ENCODE data around the gene C2CD2L.
"Not testable (repeated sequence)": the region's sequence is repeated elsewhere in the genome, so short reads cannot be mapped to it uniquely, and the experiment has no call there.

C2CD2L gene

DNA sequence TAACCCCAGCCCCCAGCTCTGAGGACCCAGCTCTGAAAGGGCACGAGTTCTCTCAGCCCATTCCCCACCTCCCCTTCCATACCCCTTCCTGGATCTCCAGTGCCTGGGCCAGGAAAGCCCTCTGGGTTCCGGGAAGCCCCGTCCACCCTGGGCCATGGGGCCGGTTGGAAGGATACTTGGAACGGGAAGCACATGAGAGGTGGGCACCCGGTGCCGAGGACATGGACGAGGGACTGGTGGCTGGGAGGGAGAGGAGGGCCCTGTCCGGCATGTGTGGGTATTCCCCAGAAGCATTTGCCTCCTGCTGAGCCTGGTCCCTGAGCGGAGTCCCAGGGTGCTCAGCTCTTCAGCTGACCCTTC, 9.1 kb downstream of the C2CD2L start:
- DNase-seq, result no peak

DNA sequence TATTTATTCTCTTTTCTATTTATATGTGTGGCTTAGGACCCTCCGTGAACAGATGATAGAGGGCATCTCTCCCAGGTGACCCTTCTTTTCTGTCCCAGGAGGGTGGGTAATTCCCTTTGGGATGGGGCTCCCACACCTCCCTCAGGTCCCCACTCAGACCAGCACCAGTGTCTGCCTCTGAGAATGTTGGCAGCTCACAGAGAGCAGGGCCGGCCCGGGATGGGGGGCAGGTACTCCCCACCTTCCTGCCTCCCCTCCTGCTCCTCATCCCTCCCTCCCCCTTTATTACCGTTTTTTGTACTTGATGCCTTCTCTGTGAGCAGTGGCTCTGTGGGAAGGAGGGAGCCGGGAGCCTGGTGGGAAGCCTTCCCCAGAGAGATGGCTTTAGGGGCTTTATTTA, 9.5 kb downstream of the C2CD2L start:
- DNase-seq, result no peak

DNA sequence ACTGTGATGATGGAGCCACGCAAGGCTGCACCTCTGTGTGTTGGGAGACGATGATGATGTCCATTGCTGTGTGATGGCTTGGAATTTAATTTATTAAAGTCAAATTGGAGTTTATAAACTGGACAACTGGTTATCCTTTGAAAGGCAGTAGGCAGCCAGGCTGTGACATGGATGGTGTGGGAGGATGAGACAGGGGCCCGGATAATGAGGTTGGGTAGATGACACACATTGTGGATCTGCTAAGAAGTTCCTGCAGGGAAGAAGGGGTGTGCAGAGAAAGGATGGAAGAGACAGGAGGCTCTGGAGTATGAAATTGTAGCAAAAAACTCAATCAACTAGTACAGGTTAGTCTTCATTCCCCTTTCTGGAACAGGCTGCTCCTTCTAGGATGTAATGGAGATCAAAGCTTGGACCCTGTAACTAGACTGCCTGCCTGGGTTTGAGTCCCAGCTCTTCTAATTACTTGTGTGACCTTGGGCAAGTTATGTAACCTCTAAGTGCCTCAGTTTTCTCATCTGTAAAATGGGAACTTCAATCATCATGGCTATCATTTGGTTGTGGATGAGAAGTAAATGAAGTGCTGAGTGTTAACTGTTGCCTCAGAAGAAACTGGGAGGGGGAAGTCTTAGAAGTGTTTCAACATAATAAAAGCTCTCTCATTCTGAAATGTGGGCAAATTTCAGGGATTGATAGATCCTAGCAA, 10.0 kb downstream of the C2CD2L start:
- DNase-seq, result no peak

DNA sequence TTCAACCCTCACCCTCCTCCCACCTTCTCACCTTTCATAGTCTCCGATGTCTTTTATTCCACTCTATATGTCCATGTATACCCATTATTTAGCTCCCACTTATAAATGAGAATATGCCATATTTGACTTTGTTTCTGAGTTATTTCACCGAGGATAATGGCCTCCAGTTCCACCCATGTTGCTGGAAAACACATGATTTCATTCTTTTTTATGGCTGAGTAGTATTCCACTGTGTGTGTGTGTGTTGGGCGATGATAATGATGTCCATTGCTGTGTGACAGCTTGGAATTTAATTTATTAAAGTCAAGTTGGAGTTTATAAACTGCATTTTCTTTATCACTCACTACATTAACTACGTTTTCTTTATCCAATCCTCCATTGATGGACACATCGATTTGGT, 11.1 kb downstream of the C2CD2L start:
- no peak for DNase-seq

DNA sequence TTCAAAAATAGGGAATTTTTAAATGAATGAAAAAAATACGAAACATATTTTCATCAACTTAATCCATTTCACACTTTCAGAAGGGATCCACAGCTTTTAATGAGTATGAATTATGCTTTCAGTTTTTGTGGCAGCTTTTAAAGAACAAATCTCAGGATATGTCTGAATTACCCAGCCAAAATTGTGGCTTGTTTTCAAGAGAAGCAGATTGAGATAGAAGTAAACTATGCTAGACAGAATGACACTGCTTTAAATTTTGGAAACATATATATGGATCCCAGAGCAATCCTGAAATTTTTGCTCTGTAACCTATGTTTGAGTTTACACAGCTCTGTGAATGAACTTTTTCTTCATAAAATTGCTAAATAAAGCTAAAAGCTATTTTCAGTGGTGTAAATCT, 11.8 kb downstream of the C2CD2L start:
- DNase-seq, result no peak

DNA sequence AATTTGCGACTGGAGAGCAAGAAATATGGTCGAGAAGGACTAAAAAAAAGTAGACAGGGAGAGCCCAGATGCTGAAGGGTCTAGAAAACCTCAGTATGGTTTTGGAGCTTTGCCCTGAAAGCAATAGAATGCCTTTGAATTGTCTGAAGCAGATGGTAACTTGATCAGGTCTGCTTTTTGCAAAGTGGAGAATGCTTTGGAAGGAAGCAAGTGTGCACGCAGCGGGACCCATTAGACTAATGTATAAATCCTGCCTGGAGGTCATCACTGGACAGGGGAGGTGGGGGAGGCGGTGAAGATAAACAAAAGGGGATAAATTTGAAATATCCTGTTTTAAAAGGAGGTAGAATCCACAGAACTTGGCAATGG, 13.5 kb downstream of the C2CD2L start:
- DNase-seq, result no peak

DNA sequence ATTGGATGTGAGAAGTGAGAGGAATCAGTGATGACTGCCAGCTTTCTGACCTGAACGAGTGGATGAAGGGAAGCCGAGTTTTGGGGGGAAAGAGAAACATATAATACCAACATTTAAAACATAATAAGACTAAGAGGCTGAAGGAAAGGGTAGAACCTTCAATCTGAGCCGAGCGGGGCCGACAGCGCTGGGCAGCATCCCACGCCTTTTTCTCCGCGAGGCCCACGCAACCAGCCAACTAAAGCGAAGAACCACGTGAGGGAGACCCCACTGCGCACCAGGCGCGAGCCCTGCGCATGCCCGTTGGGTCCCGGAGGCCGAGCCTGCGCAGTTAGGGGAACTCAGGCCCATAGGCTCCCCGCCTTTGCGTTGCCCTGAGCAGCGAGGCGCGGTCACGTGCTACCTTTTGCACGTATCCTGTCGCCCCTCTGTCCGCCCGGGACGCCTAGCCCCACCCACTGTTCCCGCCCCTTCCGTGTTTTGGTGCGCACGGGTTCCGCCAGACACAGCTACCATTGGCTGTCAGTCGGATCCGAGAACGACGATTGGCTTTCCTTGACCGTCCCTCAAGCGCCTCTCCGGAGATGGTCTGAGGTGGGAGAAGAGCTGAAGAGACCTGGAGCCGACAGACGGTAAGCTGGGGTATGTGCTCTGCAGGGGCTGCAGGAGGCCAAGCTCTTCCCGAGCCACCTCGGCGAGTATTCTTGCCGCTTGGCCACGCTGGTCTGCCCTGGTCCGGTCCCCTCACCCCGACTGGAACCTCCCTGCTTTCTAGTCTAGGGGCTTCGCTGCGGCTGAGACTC, 14.1 kb downstream of the C2CD2L start, which contains the start of gene HINFP:
HINFP (plus strand) TSS at position 573 of the 803 bp plus-strand sequence. CDS start 5,365 bp downstream, outside the sequence.
- peak; percentile 100 for DNase-seq

DNA sequence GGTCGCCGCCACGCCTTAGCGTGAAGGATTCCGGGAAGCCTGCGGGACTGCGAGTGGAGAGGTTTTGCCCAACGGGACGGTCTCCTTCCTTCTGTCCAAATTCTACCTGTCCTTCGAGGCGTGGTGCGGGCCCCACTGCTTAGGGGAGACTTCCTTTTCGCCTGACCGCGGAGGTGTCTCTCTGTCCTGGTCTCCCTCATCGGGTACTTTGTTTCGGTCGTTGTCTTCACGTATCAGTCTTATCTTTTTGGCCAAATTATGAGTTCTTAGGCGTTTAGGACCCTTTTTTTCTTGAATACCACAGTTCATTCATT, 14.6 kb downstream of the C2CD2L start:
- DNase-seq, result no peak

DNA sequence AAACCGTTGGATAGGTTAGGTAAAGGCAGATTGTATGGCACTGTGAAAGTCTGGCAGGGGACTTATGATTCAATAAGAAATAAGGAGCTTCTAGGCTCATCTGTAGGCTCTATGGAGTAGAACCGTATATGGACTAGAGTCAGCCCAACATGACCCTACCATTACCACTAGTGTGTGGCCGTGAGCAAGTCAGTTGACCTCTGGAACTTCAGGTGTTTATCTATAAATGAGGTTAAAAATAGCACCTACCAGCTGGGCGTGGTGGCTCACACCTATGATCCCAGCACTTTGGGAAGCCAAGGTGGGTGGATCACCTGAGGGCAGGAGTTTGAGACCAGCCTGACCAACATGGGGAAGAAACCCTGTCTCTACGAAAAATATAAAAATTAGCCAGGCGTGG, 18.7 kb downstream of the C2CD2L start:
- DNase-seq, result no peak

DNA sequence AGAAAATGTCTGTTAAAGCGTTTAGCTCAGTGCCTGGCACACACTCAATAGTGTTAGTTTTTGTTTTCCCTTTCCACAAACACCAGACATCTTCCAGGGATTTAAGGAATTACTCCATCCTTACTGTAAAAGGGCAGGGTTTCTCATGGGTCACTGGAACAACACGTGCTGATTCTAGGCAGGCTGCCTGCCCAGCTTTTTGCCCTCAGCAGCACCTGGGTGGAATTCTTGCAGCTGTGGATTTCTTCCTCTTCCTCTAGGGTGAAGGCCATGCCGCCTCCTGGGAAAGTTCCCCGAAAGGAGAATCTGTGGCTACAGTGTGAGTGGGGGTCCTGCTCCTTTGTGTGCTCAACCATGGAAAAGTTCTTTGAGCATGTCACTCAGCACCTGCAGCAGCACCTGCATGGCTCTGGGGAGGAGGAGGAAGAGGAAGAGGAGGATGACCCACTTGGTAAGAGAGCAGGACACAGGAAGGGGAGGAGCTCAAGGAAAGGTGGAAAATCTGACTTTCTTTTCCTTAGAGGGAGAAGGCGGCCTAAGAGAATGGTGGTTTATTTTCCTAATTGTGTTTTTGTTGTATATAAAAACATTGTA, 19.6 kb downstream of the C2CD2L start:
- no peak for DNase-seq

DNA sequence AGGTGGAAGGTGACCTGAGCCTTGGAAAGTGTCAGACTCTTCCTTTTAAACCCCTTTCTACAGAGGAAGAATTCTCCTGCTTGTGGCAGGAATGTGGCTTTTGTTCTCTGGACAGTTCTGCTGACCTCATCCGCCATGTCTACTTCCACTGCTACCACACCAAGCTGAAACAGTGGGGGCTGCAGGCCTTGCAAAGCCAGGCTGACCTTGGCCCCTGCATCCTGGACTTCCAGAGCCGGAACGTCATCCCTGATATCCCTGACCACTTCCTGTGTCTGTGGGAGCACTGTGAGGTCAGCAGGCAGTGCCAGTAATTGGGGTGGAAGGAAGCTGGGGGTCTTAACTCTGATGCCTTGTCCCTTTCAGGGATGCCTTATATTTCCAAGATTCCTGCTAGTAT, 23.5 kb downstream of the C2CD2L start:
- no peak for DNase-seq

DNA sequence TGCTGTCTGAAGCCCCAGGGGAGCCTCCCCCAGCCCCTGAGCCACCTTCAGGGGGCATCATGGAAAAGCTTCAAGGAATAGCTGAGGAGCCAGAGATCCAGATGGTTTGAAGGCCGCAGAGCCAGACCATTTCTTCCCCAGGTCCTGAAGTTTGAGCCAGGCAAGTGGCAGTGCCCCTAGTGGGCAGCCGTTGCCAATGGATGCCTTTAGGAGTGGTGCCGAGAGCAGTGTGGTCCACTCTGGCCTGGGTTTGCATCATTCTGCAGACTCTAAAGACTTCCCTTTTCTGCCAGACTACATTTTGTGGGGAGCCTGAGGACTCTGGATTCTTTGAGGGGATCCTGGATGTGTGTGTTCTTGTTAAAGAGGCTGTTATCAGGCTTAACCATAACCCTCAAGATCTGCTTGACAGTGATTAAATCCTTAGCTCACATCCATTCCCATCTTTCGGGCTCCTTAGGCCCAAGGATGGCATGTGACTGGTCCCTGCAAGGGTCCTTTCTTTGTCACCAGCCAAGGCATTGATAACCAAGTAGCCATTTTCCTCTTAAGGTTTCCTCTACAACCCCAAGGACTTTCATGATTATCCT, 27.3 kb downstream of the C2CD2L start:
- DNase-seq, result peak; percentile 17

DNA sequence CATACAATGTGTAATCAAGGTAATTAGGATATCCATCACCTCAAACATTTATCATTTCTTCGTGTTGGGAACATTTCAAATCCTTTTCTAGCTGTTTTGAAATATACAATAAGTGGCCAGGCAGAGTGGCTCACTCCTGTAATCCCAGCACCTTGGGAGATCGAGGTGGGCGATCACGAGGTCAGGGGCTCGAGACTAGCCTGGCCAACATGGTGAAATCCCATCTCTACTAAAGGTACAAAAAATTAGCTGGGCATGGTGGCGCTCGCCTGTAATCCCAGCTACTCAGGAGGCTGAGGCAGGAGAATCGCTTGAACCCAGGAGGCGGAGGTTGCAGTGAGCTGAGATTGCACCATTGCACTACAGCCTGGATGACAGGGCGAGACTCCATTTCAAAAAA, 32.1 kb downstream of the C2CD2L start:
- DNase-seq, result not testable (repeated sequence)

DNA sequence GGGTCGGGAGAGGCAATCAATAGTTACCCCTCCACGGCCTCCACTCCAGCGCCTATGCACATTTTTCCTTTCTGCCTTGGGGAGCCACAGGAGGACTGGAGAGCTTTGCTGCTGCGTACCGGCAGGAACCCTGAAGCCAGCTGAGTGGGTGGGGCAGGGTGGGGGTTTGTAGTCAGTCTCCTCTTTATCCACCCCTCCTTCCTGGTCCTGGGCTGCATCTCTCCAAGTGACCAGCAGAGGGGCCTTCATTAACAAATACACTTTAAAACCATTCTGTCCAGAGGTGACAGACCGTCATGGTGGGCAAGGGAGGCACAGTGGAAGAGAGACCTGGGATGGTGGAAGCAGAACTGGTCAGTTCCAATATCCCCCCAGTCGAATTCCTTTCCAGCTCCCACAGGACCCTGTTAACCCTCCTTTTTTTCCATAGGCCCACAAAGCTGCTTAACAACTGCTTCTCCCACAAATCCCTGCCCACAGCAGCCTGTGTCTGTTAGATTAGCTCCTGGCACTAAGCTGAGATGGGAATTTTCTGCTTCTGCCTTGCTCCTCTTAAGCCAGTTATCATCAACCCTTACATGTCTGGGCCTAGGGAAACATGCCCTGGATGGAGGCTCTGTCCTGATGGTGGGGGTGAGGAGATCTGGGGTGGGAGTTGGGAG, 37.8 kb downstream of the C2CD2L start:
- peak; percentile 20 for DNase-seq

DNA sequence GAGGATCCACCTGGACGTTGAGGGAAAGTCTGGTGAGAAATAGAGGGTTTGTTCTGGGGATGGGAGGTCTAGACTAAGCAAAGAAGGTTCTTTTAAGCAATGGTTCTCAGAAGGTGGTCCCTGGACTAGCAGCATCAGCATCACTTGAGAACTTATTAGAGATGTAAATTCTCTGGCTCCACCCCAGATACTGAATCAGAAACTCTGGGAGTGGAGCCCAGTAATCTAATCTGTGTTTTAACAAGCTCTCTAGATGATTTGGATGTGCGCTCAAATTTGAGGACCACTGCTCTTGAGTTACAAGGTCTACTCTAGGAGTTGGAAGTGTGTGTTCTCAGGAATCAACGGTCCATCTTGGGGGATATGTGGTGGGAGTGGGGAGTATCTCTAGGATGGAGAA, 38.4 kb downstream of the C2CD2L start:
- DNase-seq, result no peak

DNA sequence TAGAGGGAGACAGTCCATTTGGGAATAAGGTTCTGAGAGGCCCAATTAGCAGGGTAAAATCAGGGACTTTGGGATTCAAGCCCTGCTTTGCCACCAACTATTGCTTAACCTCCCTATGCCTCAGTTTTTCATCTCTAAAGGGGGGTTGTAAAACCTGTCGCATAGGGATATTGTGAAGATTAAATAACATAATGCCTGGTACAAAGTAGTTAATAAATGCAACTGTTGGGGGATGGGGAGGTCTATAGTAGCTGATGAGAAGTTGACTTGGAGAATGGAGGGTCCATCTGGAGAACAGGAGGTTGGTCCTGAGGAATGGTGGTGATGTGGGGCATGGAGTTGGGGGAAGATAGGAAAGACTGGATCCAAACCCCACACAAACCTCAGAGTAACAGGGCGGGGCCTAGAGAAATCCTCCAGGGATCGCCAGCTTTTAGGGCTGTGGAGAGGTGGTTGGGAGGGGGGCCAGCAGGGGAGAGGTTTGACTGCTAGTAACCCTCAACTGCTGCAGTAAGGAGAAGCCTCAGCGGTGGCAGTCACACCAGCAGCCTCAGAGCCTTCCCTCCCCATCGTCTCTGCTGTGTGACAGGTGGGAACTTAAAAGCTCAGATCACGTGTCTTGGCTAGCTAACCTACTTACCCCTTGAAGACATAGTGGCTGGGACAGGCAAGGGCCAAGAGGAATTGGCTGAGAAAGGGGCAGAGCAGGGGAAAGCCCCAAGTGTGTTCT, 40.6 kb downstream of the C2CD2L start:
- DNase-seq, result no peak

DNA sequence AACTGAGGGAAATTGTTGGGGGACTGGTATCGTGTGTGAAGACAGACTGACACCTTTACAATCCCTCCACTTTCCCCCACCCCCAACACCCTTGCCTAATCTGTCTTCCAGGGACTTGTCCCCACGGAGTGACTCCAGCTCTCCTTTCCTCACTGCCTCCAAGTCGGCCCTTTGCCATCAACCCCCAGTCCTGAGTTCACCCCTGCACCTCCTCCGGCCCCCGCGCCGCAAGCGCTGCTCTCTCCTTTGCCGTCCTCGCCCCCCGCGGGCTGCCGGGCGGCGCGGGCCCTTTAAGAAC, 41.5 kb downstream of the C2CD2L start:
- no peak for DNase-seq

DNA sequence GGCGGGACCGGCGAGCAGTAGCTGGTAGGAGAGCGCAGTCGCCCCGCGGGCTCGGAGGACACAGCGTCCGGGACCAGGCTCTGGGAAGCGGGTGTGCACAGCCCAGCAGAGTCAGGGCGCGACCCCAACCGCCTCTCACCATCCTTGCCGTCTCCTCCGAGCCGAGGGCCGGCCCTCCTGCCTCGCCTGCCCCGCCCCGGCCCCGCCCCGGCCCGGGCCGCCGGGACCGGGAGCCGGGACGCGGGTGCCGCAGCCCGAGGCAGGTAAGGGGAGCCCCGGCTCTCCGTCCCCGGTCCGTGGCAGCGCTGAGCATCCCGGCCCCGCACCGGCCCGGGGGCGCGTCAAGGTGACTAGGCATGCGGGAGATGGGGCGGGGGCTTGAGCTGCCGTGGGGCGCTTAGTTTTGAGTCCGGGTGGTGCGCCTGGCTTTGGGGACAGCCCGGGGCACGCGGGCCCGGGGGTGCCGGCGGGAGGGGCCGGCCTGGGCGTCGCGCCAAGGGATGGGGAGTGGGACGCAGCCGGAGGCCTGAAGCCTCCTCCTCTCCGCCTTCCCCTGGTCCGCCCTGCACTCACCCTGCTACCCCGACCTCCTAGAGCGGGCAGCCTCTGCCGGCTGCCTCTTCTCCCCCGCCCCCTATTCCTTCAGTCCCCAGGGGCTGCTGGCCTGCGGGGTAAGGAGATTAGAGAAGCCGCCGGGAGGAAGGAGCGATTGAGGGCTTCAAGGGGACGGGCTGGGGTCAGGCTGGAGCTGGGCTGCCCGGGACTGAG, 42.1 kb downstream of the C2CD2L start, which contains the start of gene ABCG4:
ABCG4 (plus strand) TSS at position 35 of the 768 bp plus-strand sequence. CDS start 914 bp downstream, outside the sequence.
- DNase-seq, result peak; percentile 51

DNA sequence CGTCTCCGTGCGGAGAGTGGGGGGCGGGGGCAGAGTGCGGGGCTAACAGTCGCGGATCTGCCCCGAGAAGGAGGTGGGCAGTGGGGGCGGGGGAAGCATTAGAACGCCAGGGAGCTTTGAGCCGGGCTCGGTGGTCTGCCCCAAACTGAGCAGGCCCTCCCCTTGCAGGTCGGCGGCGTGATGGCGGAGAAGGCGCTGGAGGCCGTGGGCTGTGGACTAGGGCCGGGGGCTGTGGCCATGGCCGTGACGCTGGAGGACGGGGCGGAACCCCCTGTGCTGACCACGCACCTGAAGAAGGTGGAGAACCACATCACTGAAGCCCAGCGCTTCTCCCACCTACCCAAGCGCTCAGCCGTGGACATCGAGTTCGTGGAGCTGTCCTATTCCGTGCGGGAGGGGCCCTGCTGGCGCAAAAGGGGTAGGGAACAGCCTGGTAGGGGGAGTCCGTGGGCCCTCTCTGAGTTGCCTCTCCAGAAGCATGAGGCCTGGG, 42.7 kb downstream of the C2CD2L start:
- no peak for DNase-seq

DNA sequence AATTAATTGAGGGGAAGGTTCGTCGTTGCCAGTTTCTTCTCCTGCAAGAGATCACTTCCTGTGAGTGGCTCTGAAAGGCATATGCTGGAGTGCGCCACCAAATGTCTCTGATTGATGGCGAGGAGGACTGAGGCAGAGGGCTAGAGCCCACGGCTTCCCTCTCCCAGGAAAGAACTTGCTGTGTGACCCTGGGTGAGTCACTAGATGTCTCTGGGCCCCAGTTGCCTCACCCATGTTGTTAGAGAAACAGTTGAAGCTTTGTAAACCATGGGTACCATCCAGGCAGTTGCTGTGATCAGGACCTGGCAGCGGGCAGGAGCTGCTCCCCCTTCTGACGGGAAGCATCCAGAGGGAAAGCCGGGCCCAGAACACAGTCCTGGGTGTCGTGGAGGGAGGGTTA, 44.9 kb downstream of the C2CD2L start:
- DNase-seq, result no peak

DNA sequence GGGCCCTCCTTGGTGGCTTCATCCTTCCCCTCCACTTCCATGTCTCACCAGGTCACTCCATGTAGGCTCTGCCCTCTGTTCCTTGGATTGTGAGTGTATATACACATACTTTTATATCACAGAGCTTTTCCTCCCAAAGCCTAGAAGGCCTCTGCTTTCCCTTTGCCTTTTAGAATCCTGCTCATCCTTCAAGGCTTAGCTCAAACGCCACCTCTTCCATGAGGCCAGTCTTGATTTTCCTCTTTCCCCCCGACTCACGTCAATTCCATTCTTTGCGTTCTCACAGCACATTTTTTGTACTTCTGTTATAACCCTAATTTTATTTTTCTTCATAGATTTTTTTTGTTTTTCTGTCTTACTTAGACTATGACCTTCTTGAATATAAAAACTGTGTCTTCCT, 45.5 kb downstream of the C2CD2L start:
- no peak for DNase-seq

Measured in CD4-positive, alpha-beta T cell treated with Interleukin-17A for 4 hours (primary cell).